GM21825 (cell line): ENCODE measurements around the gene GDAP2.
"Not testable (repeated sequence)": the region's sequence is repeated elsewhere in the genome, so short reads cannot be mapped to it uniquely, and the experiment has no call there.

Experiments used
- ATAC-seq: cut with Tn5 transposase; IDR thresholded peaks from one replicate; pipeline ENCODE4 v1.9.1; 2021; ENCODE audit warnings: mild to moderate bottlenecking, moderate library complexity; ENCODE audit not compliant: unreplicated experiment

GDAP2 gene

GRCh38 chr1:117929343-117930172, at the start of gene GDAP2, which contains the start of gene WDR3:
Gene GDAP2 (minus strand): TSS chr1:117929621. CDS start chr1:117920357, 9,264 bp downstream.
Gene WDR3 (plus strand): TSS chr1:117929739. CDS start chr1:117933320, 3,581 bp downstream.
- ATAC-seq, result peak; percentile 95

DNA sequence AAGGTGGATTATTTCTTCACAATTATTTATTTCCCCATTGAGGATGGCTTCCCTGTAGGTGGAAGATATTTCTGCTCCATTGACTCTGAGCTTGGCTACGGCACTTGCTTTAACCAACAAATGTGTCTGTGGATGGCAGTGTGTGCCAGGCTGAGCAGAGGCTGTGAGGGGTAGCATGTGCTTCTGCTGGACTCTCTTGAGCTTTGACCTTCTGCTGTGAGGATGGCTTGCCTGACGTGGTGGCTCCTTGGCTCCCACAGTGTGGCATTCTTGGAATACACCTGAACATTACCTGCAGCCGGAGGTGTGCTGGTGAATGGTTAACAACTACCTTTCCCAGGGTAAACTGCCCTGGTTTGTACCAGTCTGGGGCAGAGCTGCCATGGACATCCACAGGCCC, 47.0 kb upstream of the GDAP2 start:
- no peak for ATAC-seq

DNA sequence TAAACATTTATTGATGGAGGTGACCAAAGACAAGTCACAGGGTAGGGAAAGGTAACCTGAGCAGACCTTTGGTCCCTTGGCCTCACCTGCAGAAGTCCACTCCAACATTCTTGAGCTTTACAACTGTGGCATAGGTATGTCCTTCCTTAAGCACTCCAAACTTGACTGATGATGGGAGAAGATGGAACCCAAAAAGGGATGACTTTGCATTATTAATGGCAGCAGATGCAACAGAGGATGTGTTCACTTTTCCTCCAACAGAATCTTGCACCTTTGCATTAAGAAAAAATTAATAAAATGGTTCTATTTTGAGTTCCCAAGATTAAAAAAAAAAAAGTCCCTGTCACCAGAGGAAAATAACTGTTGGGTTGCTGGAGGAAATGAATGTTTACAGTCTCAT, 42.4 kb upstream of the GDAP2 start:
- no peak for ATAC-seq

- no peak for ATAC-seq
These were observed 40.8 kb upstream of the GDAP2 start for GRCh38 chr1:117970252-117970651.

DNA sequence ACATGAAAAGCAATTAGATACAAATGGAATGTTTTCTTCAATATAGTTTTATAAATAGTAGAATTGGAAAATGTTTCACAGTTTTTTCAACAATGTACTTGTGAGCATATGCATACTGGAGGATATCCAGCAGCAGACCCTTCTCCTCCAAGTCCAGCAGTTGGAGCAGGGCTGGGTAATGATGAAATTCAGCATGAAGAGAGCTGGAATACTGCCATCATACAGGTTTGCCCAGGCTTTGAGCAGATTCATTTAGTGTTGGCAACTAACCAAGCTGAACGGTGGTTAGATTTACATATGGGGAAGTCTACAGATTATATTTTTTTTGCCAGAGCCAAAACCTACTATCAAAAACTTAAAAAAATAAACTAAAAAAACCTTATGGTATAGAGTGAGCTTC, 38.5 kb upstream of the GDAP2 start:
- ATAC-seq, result no peak

- no peak for ATAC-seq
These were observed 38.1 kb upstream of the GDAP2 start for GRCh38 chr1:117967477-117967876.

DNA sequence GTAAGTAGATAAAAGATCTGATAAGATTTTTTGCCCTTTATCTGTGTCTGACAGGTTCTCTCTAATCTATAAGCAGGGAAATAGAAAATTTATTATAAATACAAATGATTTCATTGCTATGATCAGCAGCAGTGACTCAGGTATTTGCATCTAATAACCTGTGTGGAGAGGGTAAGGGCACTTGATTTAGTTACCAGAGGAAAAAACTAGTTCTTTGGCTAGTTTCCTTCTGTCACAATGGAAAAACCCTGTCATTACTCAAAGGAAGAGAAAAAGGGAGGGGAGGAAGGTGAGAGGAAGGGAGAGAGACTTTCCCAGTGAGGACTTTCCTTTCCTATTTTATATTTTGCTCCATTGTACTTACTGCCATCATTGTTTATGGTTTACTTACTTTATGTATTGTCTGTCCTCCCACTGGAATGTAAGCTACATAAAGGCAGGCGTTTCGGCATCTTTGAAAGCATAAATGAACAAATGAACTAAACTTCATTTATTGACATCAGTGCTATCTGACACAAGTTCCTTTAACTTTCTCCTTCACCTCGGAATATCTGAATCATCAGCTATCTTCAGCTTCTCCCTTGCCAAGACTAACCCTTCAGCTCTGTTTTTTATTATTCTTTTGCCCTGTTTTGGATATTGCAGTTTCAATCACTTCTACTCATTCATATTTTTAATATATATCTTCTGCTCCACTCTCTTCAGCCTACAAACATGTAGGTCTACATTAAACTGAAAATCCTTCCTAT, 35.0 kb upstream of the GDAP2 start:
- no peak for ATAC-seq

GRCh38 chr1:117959364-117959763, 29.9 kb upstream of the GDAP2 start:
- no peak for ATAC-seq

GRCh38 chr1:117952386-117952785, 23.0 kb upstream of the GDAP2 start:
- no peak for ATAC-seq

GRCh38 chr1:117942293-117942692, 12.9 kb upstream of the GDAP2 start:
- ATAC-seq, result no peak

GRCh38 chr1:117933769-117934168, 4.3 kb upstream of the GDAP2 start:
- no peak for ATAC-seq

- no peak for ATAC-seq
These were observed 3.2 kb upstream of the GDAP2 start for GRCh38 chr1:117932576-117932975.

DNA sequence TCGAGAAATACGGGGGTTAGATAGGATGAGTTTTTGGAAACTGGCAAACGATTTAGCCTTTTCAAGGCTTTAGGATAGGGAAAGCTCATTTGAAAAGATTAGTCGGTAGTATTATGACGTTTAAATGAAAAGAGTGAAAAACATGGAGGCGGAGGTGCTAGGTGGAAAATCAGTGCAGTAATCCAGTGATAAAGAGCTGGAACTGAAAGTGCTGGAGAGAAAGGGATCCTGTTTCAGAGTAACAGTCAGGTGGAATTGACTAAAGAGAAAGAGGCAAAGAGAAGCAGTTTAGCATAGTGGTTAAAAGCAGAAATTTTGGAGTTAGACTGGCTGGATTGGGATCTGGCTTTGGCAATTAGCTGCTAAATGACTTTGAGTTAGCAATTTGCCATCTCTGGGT, 1.1 kb upstream of the GDAP2 start:
- no peak for ATAC-seq

GRCh38 chr1:117930173-117930447, 689 bp upstream of the GDAP2 start:
- ATAC-seq, result no peak

DNA sequence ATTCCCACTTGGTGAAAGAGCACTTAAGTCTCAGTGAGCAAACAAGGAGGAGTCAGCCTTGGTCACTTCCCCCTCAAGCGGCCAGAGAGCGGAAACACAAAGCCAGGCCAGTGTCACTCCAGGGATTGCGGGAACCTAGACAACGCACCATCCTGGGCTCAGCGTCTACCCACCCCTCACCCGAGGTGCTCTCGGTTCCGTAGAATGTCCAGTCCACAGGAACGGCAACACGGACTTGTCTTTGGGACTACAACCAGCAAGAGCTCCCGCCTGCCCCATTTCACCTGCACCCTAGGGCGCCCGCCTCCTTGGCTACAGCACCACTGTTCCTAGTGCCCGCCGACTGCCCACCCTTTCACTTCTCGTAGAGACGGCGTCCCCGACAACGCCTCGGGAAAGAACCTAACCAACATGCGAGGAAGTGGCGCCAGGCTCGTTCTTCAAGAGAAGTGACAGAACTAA, 509 bp downstream of the GDAP2 start:
- ATAC-seq, result peak; percentile 45

DNA sequence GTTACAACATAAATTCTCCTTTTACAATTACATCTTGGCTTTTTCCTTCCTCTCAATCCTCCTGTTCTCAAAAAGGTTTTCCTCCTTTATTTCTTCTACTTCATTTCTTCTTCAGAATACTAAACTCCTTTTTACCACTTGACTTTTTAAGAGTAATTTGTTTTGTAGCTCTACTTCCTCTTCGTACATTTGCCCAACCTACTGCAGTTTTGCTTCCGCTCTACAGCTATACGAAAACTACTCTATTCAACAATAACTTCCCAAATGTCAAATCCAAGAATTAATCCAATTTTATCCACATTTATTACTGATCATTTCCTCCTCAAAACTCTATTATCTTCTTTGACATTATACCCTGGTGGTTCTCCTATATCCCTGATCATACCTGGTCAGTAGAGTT, 3.4 kb downstream of the GDAP2 start:
- no peak for ATAC-seq

DNA sequence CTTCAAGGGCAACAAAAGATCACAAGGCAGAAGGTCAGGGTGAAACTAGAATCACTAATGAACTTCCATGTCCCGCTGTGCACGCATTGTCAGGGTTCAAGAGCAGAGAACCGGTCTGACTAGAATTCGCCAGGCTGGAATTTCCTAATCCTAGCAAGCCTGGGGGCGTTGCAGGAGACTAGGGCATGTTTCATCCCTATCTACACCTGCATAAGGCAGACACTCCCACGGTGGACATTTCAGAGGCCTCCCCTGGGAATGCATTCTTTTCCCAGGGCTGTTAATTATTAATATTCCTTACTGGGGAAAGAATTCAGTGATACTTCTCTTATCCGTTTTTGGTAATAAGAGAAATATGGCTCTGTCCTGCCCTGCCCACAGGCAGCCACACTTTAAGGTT, 6.7 kb downstream of the GDAP2 start:
- not testable (repeated sequence) for ATAC-seq

DNA sequence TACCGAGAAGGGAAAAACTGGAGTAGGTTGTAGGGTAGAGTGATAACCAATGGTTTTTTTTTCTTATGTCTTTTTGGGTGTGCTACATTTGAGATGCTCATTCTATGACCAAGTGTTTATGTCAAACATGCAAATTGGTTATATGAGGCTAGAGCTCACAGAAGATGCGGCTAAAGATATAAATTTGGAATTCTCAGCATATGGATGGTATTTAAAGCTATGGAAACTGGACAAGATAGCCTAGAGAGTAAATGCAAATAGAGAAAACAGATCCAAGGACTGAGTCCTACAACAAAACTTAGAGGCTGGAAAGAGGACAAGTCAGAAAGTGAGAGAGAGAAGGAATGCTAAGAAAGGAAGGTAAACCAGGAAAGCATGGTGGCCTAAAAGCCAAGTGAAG, 7.4 kb downstream of the GDAP2 start:
- ATAC-seq, result no peak

GRCh38 chr1:117919376-117919775, 10.0 kb downstream of the GDAP2 start:
- no peak for ATAC-seq

DNA sequence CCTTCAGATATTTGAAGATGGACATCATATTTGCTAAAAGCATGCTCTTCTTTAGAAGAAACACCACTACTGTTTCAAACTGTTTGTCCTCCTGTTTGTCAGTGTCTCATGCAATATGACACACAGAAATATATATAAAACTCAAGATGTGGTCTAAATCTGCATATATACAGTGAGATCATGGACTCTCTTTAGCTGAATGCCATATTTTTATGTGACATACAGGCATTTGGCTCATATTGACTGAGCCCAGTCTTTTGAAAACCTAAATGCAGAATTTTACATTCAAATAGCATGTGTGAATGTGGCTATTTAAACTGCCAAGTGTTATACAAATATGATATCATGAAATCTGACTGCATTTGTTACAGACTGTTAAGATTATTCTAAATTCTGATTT, 18.4 kb downstream of the GDAP2 start:
- ATAC-seq, result no peak

DNA sequence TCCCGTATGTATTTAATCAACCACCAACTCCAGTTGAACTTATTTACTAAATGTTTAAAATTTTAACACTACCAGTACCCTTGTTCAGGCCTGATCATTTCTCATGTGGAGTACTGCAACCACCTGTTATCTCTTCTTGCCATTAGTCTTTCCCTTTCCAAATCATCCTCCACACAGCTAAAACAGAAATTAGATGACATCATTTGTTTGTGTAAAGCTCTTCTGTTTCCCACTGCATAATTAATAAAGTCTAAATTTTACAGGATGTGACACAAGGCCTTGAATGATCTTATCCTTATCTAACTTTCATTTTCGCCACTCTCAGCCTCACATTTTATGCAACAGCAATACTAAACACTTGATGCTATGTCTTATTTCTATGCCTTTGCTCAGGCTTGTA, 24.4 kb downstream of the GDAP2 start:
- no peak for ATAC-seq

- ATAC-seq, result no peak
These were observed 24.9 kb downstream of the GDAP2 start for GRCh38 chr1:117904485-117904884.
